Measurements from ENCODE around the gene ATP9B.

- TF ChIP-seq REST (IDR thresholded peaks at IDR 0.05; ENCODE audit: insufficient read depth in 1 of 2, low read depth in 2 of 2, low read length in 2 of 2) (no peak), POLR2AphosphoS5 (IDR thresholded peaks at IDR 0.05; ENCODE audit: low read depth, low read length) (no peak), SIN3A (IDR thresholded peaks at IDR 0.05; ENCODE audit: borderline replicate concordance, insufficient read depth, low read length) (no peak)
Observed at GRCh38 chr18:79424880-79425568, 355.8 kb downstream of the ATP9B start.
